Lower leg skin (tissue), 4 donors: Measurements from ENCODE around the gene HMCES. TPM values are rescaled to one million over a fixed set of nuclear protein-coding genes. Genes with fewer than 3 reads are reported as not detected.

ENCODE experiments used
- DNase-seq, 2 donors: peaks; one replicate each; pipeline ENCODE4 v3.0.0-alpha.2; 2019; ENCODE audit warnings: low spot score in 2 of 2
- H3K4me3 ChIP-seq: fragments of 200-600 bp; sonication (generic); 2 replicates; pipeline ENCODE4 v1.5.1; 2017; ENCODE audit warnings: mild to moderate bottlenecking, low read depth; ENCODE audit not compliant: poor library complexity, severe bottlenecking
- CTCF ChIP-seq, 3 donors: fragments of 450-650 bp; IDR thresholded peaks; one replicate each; pipeline ENCODE4 v1.5.1; 2016; ENCODE audit warnings: antibody characterized with exemption in 3 of 3, mild to moderate bottlenecking in 3 of 3, moderate library complexity in 2 of 3
- POLR2A ChIP-seq, 2 donors: fragments of 450-650 bp; IDR thresholded peaks; one replicate each; pipeline ENCODE4 v1.6.1; 2016 to 2017; ENCODE audit warnings: antibody characterized with exemption in 2 of 2, mild to moderate bottlenecking in 1 of 2, moderate library complexity in 1 of 2
- WGBS, 2 donors: methylation state at CpG; one replicate each; pipeline ENCODE4 v1.1.5; 2018; 5-methylcytosine and 5-hydroxymethylcytosine counted together
- intact Hi-C: fragments of 100-400 bp; cut with DNase I; formaldehyde crosslinking; loops from one replicate; pipeline ENCODE4 v1.15.0; 2023; ENCODE audit warnings: low total_unique reads
- total RNA-seq, 4 donors: library from RNA; depleted of rRNA; stranded (reverse); fragments of >200 nt; gene quantifications; one replicate each; pipeline ENCODE4 v1.1.0, GENCODE V29; 2016

Gene HMCES
- total RNA-seq, 4 donors from 2014 or later, result 25.2 to 34.9 (median 34.4) TPM

- no peak for TF ChIP-seq POLR2A (IDR thresholded peaks at IDR 0.05)
- TF ChIP-seq CTCF (IDR thresholded peaks at IDR 0.05), result no peak
- no peak overlapping the region for H3K4me3 ChIP-seq
- WGBS, 2 donors, result 93 to 94% methylated on average over 3 of the region's 3 CpGs
- intact Hi-C loops, result no loop called here
- no peak for DNase-seq
Measured at GRCh38 chr3:129308636-129309035, 30.0 kb downstream of the HMCES start.

- DNase-seq, result no peak
Measured at GRCh38 chr3:129310111-129311011, 31.7 kb downstream of the HMCES start.

GRCh38 chr3:129311054-129311902 is 32.6 kb downstream of the HMCES start:
- intact Hi-C loops, result no loop called here
- 89 to 90% methylated on average over 3 of the region's 3 CpGs for WGBS, 2 donors
- no peak overlapping the region for H3K4me3 ChIP-seq
- DNase-seq, result no peak
- TF ChIP-seq CTCF (IDR thresholded peaks at IDR 0.05) (no peak), POLR2A (IDR thresholded peaks at IDR 0.05) (no peak)

More at GRCh38 chr3:129310111-129311011, 31.7 kb downstream of the HMCES start:
- TF ChIP-seq CTCF (IDR thresholded peaks at IDR 0.05) (no peak), POLR2A (IDR thresholded peaks at IDR 0.05) (no peak)
- intact Hi-C loops, result no loop called here
- WGBS, 2 donors, result 52 to 53% methylated on average over 6 to 7 of the region's 7 CpGs
- H3K4me3 ChIP-seq, result no peak overlapping the region

GRCh38 chr3:129312021-129312639 is 33.5 kb downstream of the HMCES start:
- 70 to 76% methylated on average over 2 of the region's 2 CpGs for WGBS, 2 donors

More at GRCh38 chr3:129312021-129312639, 33.5 kb downstream of the HMCES start:
- no peak for TF ChIP-seq CTCF (IDR thresholded peaks at IDR 0.05)
- no peak for TF ChIP-seq POLR2A (IDR thresholded peaks at IDR 0.05)
- DNase-seq, result no peak
- intact Hi-C loops, result no loop called here
- H3K4me3 ChIP-seq, result no peak overlapping the region
